GM12878 (cell line): ENCODE results near the gene EN1.

Source experiments
- BACH1 ChIP-seq: fragments of 450-650 bp; IDR thresholded peaks from 2 replicates; pipeline ENCODE4 v1.6.1; 2017; ENCODE audit warnings: mild to moderate bottlenecking, borderline replicate concordance
- CTCF ChIP-seq, 3 experiments: IDR thresholded peaks in 2 of 3; conservative IDR thresholded peaks in 1 of 3; 2 replicates each; pipeline ENCODE4 v1.5.1; 2011; ENCODE audit warnings: low read depth in 3 of 3, low read length in 3 of 3, mild to moderate bottlenecking in 3 of 3, control low read depth in 2 of 3, moderate library complexity in 2 of 3, inconsistent platforms in 1 of 3, mixed read lengths in 1 of 3; ENCODE audit not compliant: control insufficient read depth in 2 of 3, insufficient read depth in 1 of 3; ENCODE audit errors: extremely low read depth in 1 of 3
- POLR2A ChIP-seq: IDR thresholded peaks from 2 replicates; pipeline ENCODE4 v1.6.1; 2011; ENCODE audit warnings: low read depth, mild to moderate bottlenecking, low read length
- ZNF274 ChIP-seq: IDR thresholded peaks from one replicate; pipeline ENCODE4 v1.8.0; 2011; ENCODE audit not compliant: insufficient read length, insufficient read depth

GRCh38 chr2:118830881-118831280 lies 16.6 kb downstream of the EN1 start:
- TF ChIP-seq CTCF (IDR thresholded peaks at IDR 0.05 in 2 of 3, conservative IDR thresholded peaks at IDR 0.05 in 1 of 3; ENCODE audit: control insufficient read depth in 2 of 3, extremely low read depth in 1 of 3, insufficient read depth in 1 of 3, low read depth in 3 of 3, low read length in 3 of 3) = no peak
- TF ChIP-seq ZNF274 = no peak
- TF ChIP-seq BACH1 = no peak
- TF ChIP-seq POLR2A = no peak
